Bronchial epithelial cell (primary cell): ENCODE results near the gene YY1. TPM values are rescaled to one million over a fixed set of nuclear protein-coding genes. Genes with fewer than 3 reads are reported as not detected.
"Not testable (repeated sequence)": the region's sequence is repeated elsewhere in the genome, so short reads cannot be mapped to it uniquely, and the experiment has no call there.

Source experiments
- DNase-seq: peaks from one replicate; pipeline ENCODE4 v3.0.0-alpha.2; 2010; ENCODE audit warnings: low read depth
- FAIRE-seq: peaks from 2 replicates; lab custom pipeline; 2011; peaks lifted over from hg19 to GRCh38; lab: Jason Lieb, UNC
- H3K27me3 ChIP-seq: 2 replicates; pipeline ENCODE4 v1.5.1; 2011; ENCODE audit warnings: low read length; ENCODE audit not compliant: control insufficient read depth, insufficient read depth
- H3K36me3 ChIP-seq: 2 replicates; pipeline ENCODE4 v1.5.1; 2011; ENCODE audit warnings: low read length; ENCODE audit not compliant: control insufficient read depth, insufficient read depth
- H3K4me3 ChIP-seq: 2 replicates; pipeline ENCODE4 v1.5.1; 2011; ENCODE audit warnings: mild to moderate bottlenecking, low read depth, low read length, control low read depth
- total RNA-seq: library from RNA; depleted of rRNA; stranded (reverse); fragments of >200 nt; gene quantifications from 2 replicates; pipeline ENCODE4 v1.2.1, GENCODE V29; 2014
- TF ChIP-seq, protein P1 (sequence below): IDR thresholded peaks from 2 replicates; pipeline ENCODE4 v1.5.1; 2011; ENCODE audit warnings: mild to moderate bottlenecking, moderate library complexity, low read length, control low read depth, inconsistent platforms; ENCODE audit not compliant: insufficient read depth, severe bottlenecking

YY1 gene
- total RNA-seq, 1 donor from 2014 or later = 50.5 TPM

- Histone ChIP-seq H3K36me3 (peaks cover 4% of the 10 kb centered on the region), H3K27me3 (no peaks in the 10 kb centered on the region), H3K4me3 (no peak overlapping the region)
- DNase-seq = no peak
- no peak for FAIRE-seq
- TF ChIP-seq, protein P1, sequence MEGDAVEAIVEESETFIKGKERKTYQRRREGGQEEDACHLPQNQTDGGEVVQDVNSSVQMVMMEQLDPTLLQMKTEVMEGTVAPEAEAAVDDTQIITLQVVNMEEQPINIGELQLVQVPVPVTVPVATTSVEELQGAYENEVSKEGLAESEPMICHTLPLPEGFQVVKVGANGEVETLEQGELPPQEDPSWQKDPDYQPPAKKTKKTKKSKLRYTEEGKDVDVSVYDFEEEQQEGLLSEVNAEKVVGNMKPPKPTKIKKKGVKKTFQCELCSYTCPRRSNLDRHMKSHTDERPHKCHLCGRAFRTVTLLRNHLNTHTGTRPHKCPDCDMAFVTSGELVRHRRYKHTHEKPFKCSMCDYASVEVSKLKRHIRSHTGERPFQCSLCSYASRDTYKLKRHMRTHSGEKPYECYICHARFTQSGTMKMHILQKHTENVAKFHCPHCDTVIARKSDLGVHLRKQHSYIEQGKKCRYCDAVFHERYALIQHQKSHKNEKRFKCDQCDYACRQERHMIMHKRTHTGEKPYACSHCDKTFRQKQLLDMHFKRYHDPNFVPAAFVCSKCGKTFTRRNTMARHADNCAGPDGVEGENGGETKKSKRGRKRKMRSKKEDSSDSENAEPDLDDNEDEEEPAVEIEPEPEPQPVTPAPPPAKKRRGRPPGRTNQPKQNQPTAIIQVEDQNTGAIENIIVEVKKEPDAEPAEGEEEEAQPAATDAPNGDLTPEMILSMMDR = no peak
Measured at GRCh38 chr14:100286484-100287191, 47.7 kb downstream of the YY1 start.

DNA sequence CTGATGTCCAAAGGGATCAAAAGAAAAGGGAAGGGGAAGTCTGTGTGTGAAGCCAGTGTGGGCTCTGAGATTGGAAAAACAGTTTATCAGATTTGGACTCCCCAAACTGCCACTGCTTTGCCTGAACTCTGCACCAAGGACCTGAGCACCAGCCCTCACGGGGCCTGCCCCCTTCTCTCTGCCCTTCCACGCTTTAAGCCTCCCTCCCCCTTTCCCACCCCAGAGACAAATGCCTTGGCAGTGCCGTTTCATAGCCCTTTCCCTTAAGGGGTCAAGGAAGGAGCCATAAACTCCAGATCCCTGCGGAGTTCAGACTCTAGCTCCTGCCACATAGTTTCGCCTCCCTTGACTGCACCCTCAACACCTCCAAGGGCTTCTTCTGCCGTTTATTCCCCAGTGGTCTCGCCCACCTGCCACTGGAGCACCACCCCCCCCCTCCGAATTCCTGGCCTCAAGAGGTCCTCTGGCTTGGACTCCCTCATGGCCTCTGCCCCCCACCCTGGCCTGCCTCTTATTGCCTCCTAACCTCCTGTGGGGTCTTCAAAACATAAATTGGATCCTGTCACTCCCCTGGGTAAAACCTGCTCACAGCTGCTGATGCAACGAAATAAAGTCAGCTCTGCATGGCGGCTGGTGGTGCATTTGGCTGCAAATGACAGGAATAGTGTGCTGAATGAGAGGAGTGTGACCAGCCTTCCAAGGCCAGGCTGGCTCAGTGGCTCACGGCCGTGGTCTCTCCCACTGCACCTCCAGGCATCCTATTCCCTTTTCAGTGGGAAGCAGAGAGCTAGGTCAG lies 48.5 kb downstream of the YY1 start:
- TF ChIP-seq, protein P1 = no peak
- no peak overlapping the region for H3K4me3 ChIP-seq
- FAIRE-seq (no peak), DNase-seq (no peak)
- H3K36me3 ChIP-seq = peaks cover 4% of the 10 kb centered on the region
- H3K27me3 ChIP-seq = no peaks in the 10 kb centered on the region

DNA sequence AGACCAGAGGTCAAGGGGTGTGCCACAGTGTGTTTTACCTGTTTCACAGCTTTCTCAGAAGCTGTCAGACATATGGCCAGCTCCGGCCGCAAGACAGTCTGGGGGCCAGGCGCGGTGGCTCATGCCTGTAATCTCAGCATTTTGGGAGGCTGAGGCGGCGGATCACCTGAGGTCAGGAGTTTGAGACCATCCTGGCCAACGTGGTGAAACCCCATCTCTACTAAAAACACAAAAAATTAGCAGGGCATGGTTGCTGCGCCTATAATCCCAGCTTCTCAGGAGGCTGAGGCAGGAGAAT lies 49.0 kb downstream of the YY1 start:
- not testable (repeated sequence) for H3K36me3 ChIP-seq, FAIRE-seq, H3K4me3 ChIP-seq, DNase-seq, H3K27me3 ChIP-seq

- H3K4me3 ChIP-seq = no peak overlapping the region
- no peaks in the 10 kb centered on the region for H3K27me3 ChIP-seq
- peaks cover 4% of the 10 kb centered on the region for H3K36me3 ChIP-seq
- TF ChIP-seq, protein P1 = no peak
- DNase-seq (no peak), FAIRE-seq (no peak)
Measured at GRCh38 chr14:100288382-100289185, 49.6 kb downstream of the YY1 start.

GRCh38 chr14:100289916-100290606 lies 51.1 kb downstream of the YY1 start:
- TF ChIP-seq, protein P1 = no peak
- H3K27me3 ChIP-seq = no peaks in the 10 kb centered on the region
- DNase-seq (no peak), FAIRE-seq (no peak)
- no peak overlapping the region for H3K4me3 ChIP-seq
- H3K36me3 ChIP-seq = peaks cover 4% of the 10 kb centered on the region
